Right lobe of liver (tissue), 6 donors: ENCODE measurements around the gene ARPC2. TPM values are rescaled to one million over a fixed set of nuclear protein-coding genes. Genes with fewer than 3 reads are reported as not detected.

Experiments
- ATAC-seq, 4 donors: fragments of 200-7000 bp; cut with Tn5 transposase; one replicate each; pipeline ENCODE4 v1.9.1; 2020; ENCODE audit warnings: mild to moderate bottlenecking in 4 of 4, moderate library complexity in 4 of 4
- DNase-seq, 3 donors: peaks; one replicate each; pipeline ENCODE4 v3.0.0-alpha.2; 2020
- H3K27ac ChIP-seq, 3 donors: fragments of 200-600 bp; one replicate each; pipeline ENCODE4 v1.8.0; 2022
- H3K27me3 ChIP-seq, 2 donors: fragments of 200-600 bp; one replicate each; pipeline ENCODE4 v1.8.0; 2022
- H3K36me3 ChIP-seq, 4 donors: fragments of 200-600 bp; sonication (generic) in 1 of 4; one replicate each; pipeline versions ENCODE4 v1.5.1 to v1.8.0; 2017 to 2022; ENCODE audit warnings: control low read depth in 1 of 4
- H3K4me1 ChIP-seq, 4 donors: fragments of 200-600 bp; sonication (generic) in 1 of 4; one replicate each; pipeline versions ENCODE4 v1.5.1 to v1.8.0; 2017 to 2022; ENCODE audit warnings: control low read depth in 1 of 4
- H3K4me3 ChIP-seq, 3 donors: fragments of 200-600 bp; one replicate each; pipeline ENCODE4 v1.8.0; 2022
- H3K9me3 ChIP-seq, 4 donors: fragments of 200-600 bp; sonication (generic) in 1 of 4; one replicate each; pipeline versions ENCODE4 v1.5.1 to v1.8.0; 2017 to 2022; ENCODE audit warnings: control low read depth in 1 of 4
- CTCF ChIP-seq, 4 donors: fragments of 200-600 bp in 3 of 4; fragments of 450-650 bp in 1 of 4; IDR thresholded peaks; one replicate each; pipeline versions ENCODE4 v1.5.1 to v1.8.0; 2016 to 2022; ENCODE audit warnings: antibody characterized with exemption in 4 of 4, mild to moderate bottlenecking in 2 of 4
- POLR2A ChIP-seq: fragments of 450-650 bp; IDR thresholded peaks from one replicate; pipeline ENCODE4 v1.6.1; 2017; ENCODE audit warnings: antibody characterized with exemption, mild to moderate bottlenecking
- WGBS: methylation state at CpG from one replicate; pipeline ENCODE4 v1.1.6; 2018; ENCODE audit warnings: low coverage, low lambda C conversion rate; ENCODE audit not compliant: insufficient coverage; ENCODE audit errors: missing lambda C conversion rate; 5-methylcytosine and 5-hydroxymethylcytosine counted together
- intact Hi-C, 2 donors: fragments of 100-400 bp; cut with DNase I; formaldehyde crosslinking; loops; one replicate each; pipeline versions ENCODE4 v1.11.2 to v1.14.1; 2022
- total RNA-seq, 6 experiments: library from RNA; depleted of rRNA in 2 of 6; stranded (reverse); fragments of >200 nt in 2 of 6; fragmentation: NEBNext Ultra II Directional in 3 of 6; extraction: Animal tissue kit (Norgen Biotek cat#: 25700) in 3 of 6; gene quantifications; one replicate each; pipeline versions ENCODE4 v1.1.0 to v1.2.4, GENCODE V29; 2016 to 2023
- donor health status: DM: no; HTN: yes; CAD: no.
- donor health status: DM: no; HTN: no; CAD: no.
- donor health status: DM: no; HTN: no; CAD: no.
- donor health status: DM: no; HTN: yes; CAD: no.
- donor health status: DM: no; HTN: yes; CAD: no.

Gene ARPC2
- total RNA-seq, 6 experiments from 2014 or later, result 54.9 to 110 (median 78.1) TPM

- peak in 2 of 3 donors; percentile 55 to 62 for DNase-seq
- Histone ChIP-seq H3K27ac (no peak overlapping the region), H3K4me1 (no peaks in the 10 kb centered on the region), H3K27me3 (no peaks in the 10 kb centered on the region), H3K4me3 (no peak overlapping the region), H3K36me3 (no peaks in the 10 kb centered on the region), H3K9me3 (no peaks in the 10 kb centered on the region)
- peak; percentile 78 to 86 (median 80) for TF ChIP-seq CTCF (IDR thresholded peaks at IDR 0.05)
- no peak for TF ChIP-seq POLR2A
- ATAC-seq, result peak; percentile 95 to 99 (median 97)
- 34% methylated on average over 8 of the region's 8 CpGs for WGBS
- intact Hi-C loops, result loop anchor here in 1 of 2 donors (10.0 kb wide), 1 partner anchor 198 kb away; the partner anchor contains the start of gene SLC11A1
Measured at GRCh38 chr2:218186355-218186766, 30.6 kb upstream of the ARPC2 start.

- H3K4me1 ChIP-seq, result no peaks in the 10 kb centered on the region
- H3K4me3 ChIP-seq, result no peak overlapping the region
- H3K36me3 ChIP-seq, result no peaks in the 10 kb centered on the region
- ATAC-seq, result peak in 1 of 4 donors; percentile 5
- H3K9me3 ChIP-seq, result no peaks in the 10 kb centered on the region
- no peak for TF ChIP-seq POLR2A
- TF ChIP-seq CTCF (IDR thresholded peaks at IDR 0.05), result no peak
- intact Hi-C loops, result loop anchor here in 1 of 2 donors (10.0 kb wide), 1 partner anchor 198 kb away; the partner anchor contains the start of gene SLC11A1
- 43% methylated on average over 1 of the region's 1 CpG for WGBS
- no peaks in the 10 kb centered on the region for H3K27me3 ChIP-seq
- DNase-seq, result no peak
- H3K27ac ChIP-seq, result no peak overlapping the region
Measured at GRCh38 chr2:218186876-218187275, 30.1 kb upstream of the ARPC2 start.

GRCh38 chr2:218187296-218188015, 29.5 kb upstream of the ARPC2 start:
- no peak for TF ChIP-seq CTCF (IDR thresholded peaks at IDR 0.05)
- TF ChIP-seq POLR2A, result no peak
- H3K27me3 ChIP-seq, result no peaks in the 10 kb centered on the region
- ATAC-seq, result no peak
- no peaks in the 10 kb centered on the region for H3K9me3 ChIP-seq
- 70% methylated on average over 4 of the region's 4 CpGs for WGBS
- no peaks in the 10 kb centered on the region for H3K36me3 ChIP-seq
- intact Hi-C loops, result loop anchor here in 1 of 2 donors (10.0 kb wide), 1 partner anchor 197 kb away; the partner anchor contains the start of gene SLC11A1
- no peak overlapping the region for H3K27ac ChIP-seq
- no peak for DNase-seq
- no peak overlapping the region for H3K4me3 ChIP-seq
- H3K4me1 ChIP-seq, result no peaks in the 10 kb centered on the region

- Histone ChIP-seq H3K9me3 (no peaks in the 10 kb centered on the region), H3K27me3 (no peaks in the 10 kb centered on the region), H3K4me3 (no peak overlapping the region), H3K4me1 (no peaks in the 10 kb centered on the region), H3K27ac (no peak overlapping the region), H3K36me3 (no peaks in the 10 kb centered on the region)
- 83% methylated on average over 2 of the region's 2 CpGs for WGBS
- ATAC-seq (no peak), DNase-seq (no peak)
- intact Hi-C loops, result loop anchor here in 1 of 2 donors (10.0 kb wide), 1 partner anchor 196 kb away; the partner anchor contains the start of gene SLC11A1
- TF ChIP-seq CTCF (IDR thresholded peaks at IDR 0.05), result no peak
- TF ChIP-seq POLR2A, result no peak
Measured at GRCh38 chr2:218188528-218188927, 28.5 kb upstream of the ARPC2 start.
